Esophagus (tissue), 2 donors: ENCODE data around the gene PRMT7. TPM values are rescaled to one million over a fixed set of nuclear protein-coding genes. Genes with fewer than 3 reads are reported as not detected.

ENCODE experiments used
- H3K27ac ChIP-seq, 2 donors: one replicate each; pipeline ENCODE4 v1.5.1; 2013; ENCODE audit warnings: low read depth in 2 of 2, mild to moderate bottlenecking in 2 of 2, inconsistent platforms in 1 of 2, low read length in 1 of 2, moderate library complexity in 1 of 2
- H3K27me3 ChIP-seq, 2 donors: one replicate each; pipeline ENCODE4 v1.6.1; 2013; ENCODE audit warnings: low read length in 2 of 2, control low read depth in 1 of 2, mild to moderate bottlenecking in 1 of 2; ENCODE audit not compliant: insufficient read depth in 2 of 2, control insufficient read depth in 1 of 2
- H3K36me3 ChIP-seq, 2 donors: one replicate each; pipeline ENCODE4 v1.6.1; 2013; ENCODE audit warnings: low read length in 1 of 2; ENCODE audit not compliant: control insufficient read depth in 2 of 2, insufficient read depth in 2 of 2
- H3K4me1 ChIP-seq, 2 donors: one replicate each; pipeline ENCODE4 v1.6.1; 2013; ENCODE audit warnings: low read length in 1 of 2; ENCODE audit not compliant: control insufficient read depth in 2 of 2, insufficient read depth in 2 of 2
- H3K4me3 ChIP-seq, 2 donors: one replicate each; pipeline ENCODE4 v1.5.1; 2013; ENCODE audit warnings: low read length in 2 of 2, mild to moderate bottlenecking in 2 of 2, low read depth in 1 of 2, moderate library complexity in 1 of 2
- H3K9me3 ChIP-seq, 2 donors: one replicate each; pipeline ENCODE4 v1.6.1; 2013; ENCODE audit warnings: mild to moderate bottlenecking in 2 of 2, low read depth in 1 of 2, low read length in 1 of 2, moderate library complexity in 1 of 2; ENCODE audit not compliant: control insufficient read depth in 2 of 2, insufficient read depth in 1 of 2
- WGBS, 2 donors: extraction: QIAGEN DNeasy Blood & Tissue Kit; methylation state at CpG; one replicate each; pipeline ENCODE4 v1.1.7; 2013; 5-methylcytosine and 5-hydroxymethylcytosine counted together
- polyA plus RNA-seq, 2 donors: library from polyadenylated mRNA; stranded (reverse); fragments of 200-250 nt; gene quantifications; one replicate each; pipeline ENCODE4 v1.2.3, GENCODE V29; 2013
- donor health status: healthy with polysubstance abuse.
- donor health status: Bipolar disorder and iron deficiency.

The PRMT7 gene
- polyA plus RNA-seq, 2 donors = 22.6 to 36.0 TPM

- 91 to 95% methylated on average over 6 of the region's 6 CpGs for WGBS, 2 donors
- Histone ChIP-seq H3K9me3 (no peaks in the 10 kb centered on the region), H3K36me3 (no peaks in the 10 kb centered on the region), H3K27me3 (no peaks in the 10 kb centered on the region), H3K4me3 (no peak overlapping the region), H3K4me1 (peaks cover 4 to 10% of the 10 kb centered on the region in 2 donors), H3K27ac (no peak overlapping the region)
Measured at GRCh38 chr16:68376590-68376989, 65.8 kb downstream of the PRMT7 start.

- 90 to 92% methylated on average over 7 of the region's 7 CpGs for WGBS, 2 donors
- H3K36me3 ChIP-seq = no peaks in the 10 kb centered on the region
- no peak overlapping the region for H3K4me3 ChIP-seq
- H3K27ac ChIP-seq = no peak overlapping the region
- no peaks in the 10 kb centered on the region for H3K27me3 ChIP-seq
- peaks cover 4 to 10% of the 10 kb centered on the region in 2 donors for H3K4me1 ChIP-seq
- H3K9me3 ChIP-seq = no peaks in the 10 kb centered on the region
Measured at GRCh38 chr16:68377221-68377620, 66.4 kb downstream of the PRMT7 start.

- H3K27me3 ChIP-seq = no peaks in the 10 kb centered on the region
- H3K9me3 ChIP-seq = no peaks in the 10 kb centered on the region
- no peak overlapping the region for H3K27ac ChIP-seq
- peaks cover 4 to 10% of the 10 kb centered on the region in 2 donors for H3K4me1 ChIP-seq
- H3K36me3 ChIP-seq = no peaks in the 10 kb centered on the region
- no peak overlapping the region for H3K4me3 ChIP-seq
- 44 to 52% methylated on average over 11 of the region's 11 CpGs for WGBS, 2 donors
Measured at GRCh38 chr16:68377667-68378393, 67.0 kb downstream of the PRMT7 start.

GRCh38 chr16:68378436-68379415 is 67.9 kb downstream of the PRMT7 start:
- Histone ChIP-seq H3K4me3 (no peak overlapping the region), H3K36me3 (no peaks in the 10 kb centered on the region), H3K9me3 (no peaks in the 10 kb centered on the region), H3K27ac (no peak overlapping the region), H3K27me3 (no peaks in the 10 kb centered on the region), H3K4me1 (peaks cover 4 to 10% of the 10 kb centered on the region in 2 donors)
- WGBS, 2 donors = 80 to 86% methylated on average over 13 of the region's 13 CpGs

- 68 to 74% methylated on average over 18 of the region's 18 CpGs for WGBS, 2 donors
Measured at GRCh38 chr16:68379472-68380347, 68.9 kb downstream of the PRMT7 start.

GRCh38 chr16:68380348-68380670 is 69.5 kb downstream of the PRMT7 start:
- H3K36me3 ChIP-seq = no peaks in the 10 kb centered on the region
- H3K4me3 ChIP-seq = no peak overlapping the region
- WGBS, 2 donors = 90 to 95% methylated on average over 5 of the region's 5 CpGs
- H3K4me1 ChIP-seq = peaks cover 4 to 10% of the 10 kb centered on the region in 2 donors
- no peaks in the 10 kb centered on the region for H3K9me3 ChIP-seq
- H3K27me3 ChIP-seq = no peaks in the 10 kb centered on the region
- no peak overlapping the region for H3K27ac ChIP-seq

More at GRCh38 chr16:68379472-68380347, 68.9 kb downstream of the PRMT7 start:
- Histone ChIP-seq H3K4me3 (no peak overlapping the region), H3K27me3 (no peaks in the 10 kb centered on the region), H3K4me1 (peaks cover 4 to 10% of the 10 kb centered on the region in 2 donors), H3K9me3 (no peaks in the 10 kb centered on the region), H3K36me3 (no peaks in the 10 kb centered on the region), H3K27ac (no peak overlapping the region)

- Histone ChIP-seq H3K4me3 (no peak overlapping the region), H3K9me3 (no peaks in the 10 kb centered on the region), H3K27me3 (no peaks in the 10 kb centered on the region), H3K4me1 (peaks cover 4 to 10% of the 10 kb centered on the region in 2 donors), H3K27ac (no peak overlapping the region), H3K36me3 (no peaks in the 10 kb centered on the region)
- 93% methylated on average over 10 of the region's 10 CpGs for WGBS, 2 donors
Measured at GRCh38 chr16:68380676-68381362, 70.0 kb downstream of the PRMT7 start.

- Histone ChIP-seq H3K4me1 (peaks cover 4 to 10% of the 10 kb centered on the region in 2 donors), H3K36me3 (no peaks in the 10 kb centered on the region), H3K9me3 (no peaks in the 10 kb centered on the region), H3K27me3 (no peaks in the 10 kb centered on the region), H3K27ac (no peak overlapping the region), H3K4me3 (no peak overlapping the region)
- WGBS, 2 donors = 89 to 94% methylated on average over 7 of the region's 7 CpGs
Measured at GRCh38 chr16:68381363-68381724, 70.5 kb downstream of the PRMT7 start.

- H3K27ac ChIP-seq = no peak overlapping the region
- no peaks in the 10 kb centered on the region for H3K9me3 ChIP-seq
- no peaks in the 10 kb centered on the region for H3K27me3 ChIP-seq
- 67 to 72% methylated on average over 5 of the region's 5 CpGs for WGBS, 2 donors
- H3K36me3 ChIP-seq = no peaks in the 10 kb centered on the region
- no peak overlapping the region for H3K4me3 ChIP-seq
- H3K4me1 ChIP-seq = peaks cover 2 to 10% of the 10 kb centered on the region in 2 donors
Measured at GRCh38 chr16:68382296-68382718, 71.5 kb downstream of the PRMT7 start.
